Inferior parietal cortex (tissue), 1 donor: ENCODE results near the gene F3.
"Not testable (repeated sequence)": the region's sequence is repeated elsewhere in the genome, so short reads cannot be mapped to it uniquely, and the experiment has no call there.

Source experiments
- DNase-seq: peaks from one replicate; pipeline ENCODE4 v3.0.0-alpha.2; 2016; ENCODE audit errors: extremely low spot score

Gene F3

DNA sequence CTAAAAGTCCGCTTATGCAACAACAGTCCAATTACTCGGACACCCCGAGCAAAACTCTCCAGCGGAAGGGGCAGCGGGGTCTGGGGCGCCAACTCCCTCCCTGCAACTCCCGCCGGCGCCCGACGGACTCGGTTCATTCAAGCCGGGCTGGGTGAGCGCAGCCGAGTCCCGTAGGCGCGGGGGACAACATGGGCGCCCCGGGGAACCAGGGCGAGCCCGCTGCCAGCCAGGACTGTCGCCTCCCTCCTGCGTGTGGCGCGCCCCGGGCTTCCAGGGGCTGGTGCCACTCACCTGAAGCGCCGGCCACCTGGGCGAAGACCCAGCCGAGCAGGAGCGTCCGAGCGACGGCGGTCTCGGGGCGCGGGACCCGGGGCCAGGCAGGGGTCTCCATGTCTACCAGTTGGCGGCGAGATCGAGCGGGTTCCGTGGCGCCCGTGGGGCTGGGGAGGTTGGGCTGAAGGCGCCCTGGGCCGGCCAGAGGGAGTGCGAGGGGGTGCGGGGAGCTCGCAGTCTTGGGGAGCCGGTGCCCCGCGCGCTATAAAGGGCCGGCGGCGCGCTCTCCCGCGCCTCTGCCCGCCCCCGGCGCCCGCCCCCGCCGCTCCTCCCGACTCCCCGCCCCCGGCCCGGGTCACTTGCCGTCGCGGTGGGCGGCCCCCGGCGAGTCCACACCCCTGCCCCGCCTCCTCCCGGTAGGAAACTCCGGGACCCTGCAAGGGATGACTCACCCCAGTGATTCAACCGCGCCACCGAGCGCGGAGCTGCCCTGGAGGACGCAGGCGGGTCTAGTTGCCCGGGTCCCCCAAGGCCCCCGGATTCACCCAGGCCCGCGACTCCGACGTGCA is at the start of gene F3:
Gene F3, minus strand, starts transcription at position 514 of the 842 bp plus-strand sequence. Its CDS starts 123 bp downstream, at position 391.
- no peak for DNase-seq

DNA sequence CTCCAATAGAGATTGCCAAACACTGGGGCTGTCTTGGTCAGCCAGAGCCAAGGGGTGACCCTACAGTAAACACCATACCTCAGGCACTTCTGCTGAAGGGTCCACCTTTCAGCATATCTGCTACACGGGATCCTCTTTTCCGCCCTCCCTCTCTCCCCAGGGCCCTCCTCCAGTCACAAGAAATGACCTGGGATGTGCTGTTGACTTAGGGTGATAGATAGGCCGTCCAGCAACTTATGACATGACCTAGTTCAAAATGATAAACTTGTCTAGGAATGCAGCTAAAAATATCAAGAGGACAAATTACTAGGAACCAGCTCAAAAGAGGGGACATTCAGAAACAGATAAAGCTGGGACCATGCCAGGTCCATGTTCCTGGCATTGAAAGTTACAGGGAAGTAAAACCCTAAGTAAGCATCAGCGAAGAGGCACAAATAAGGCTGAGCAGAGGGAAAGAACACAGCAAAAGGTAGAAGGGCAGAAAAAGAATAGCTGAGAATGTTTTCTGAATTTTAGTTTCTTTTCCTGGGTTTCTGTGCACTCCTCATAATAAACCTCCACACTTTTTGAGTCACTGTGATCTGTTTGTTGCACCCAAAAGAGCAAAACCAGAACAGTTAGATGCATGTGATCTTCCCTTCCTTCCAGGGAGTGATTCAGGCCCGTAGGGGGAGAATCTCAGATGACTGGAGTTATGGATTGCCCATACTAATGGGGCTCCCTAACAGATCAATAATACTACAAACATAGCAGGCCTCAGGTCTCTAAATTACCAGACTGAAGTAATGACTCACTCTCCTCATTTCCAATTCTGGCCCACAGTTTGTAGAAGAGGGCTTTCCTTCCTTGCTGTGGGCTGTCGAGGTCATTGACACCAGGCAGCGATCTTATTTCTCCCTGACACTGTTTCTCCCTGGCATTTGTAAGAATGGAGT is 48.9 kb upstream of the F3 start:
- no peak for DNase-seq

DNA sequence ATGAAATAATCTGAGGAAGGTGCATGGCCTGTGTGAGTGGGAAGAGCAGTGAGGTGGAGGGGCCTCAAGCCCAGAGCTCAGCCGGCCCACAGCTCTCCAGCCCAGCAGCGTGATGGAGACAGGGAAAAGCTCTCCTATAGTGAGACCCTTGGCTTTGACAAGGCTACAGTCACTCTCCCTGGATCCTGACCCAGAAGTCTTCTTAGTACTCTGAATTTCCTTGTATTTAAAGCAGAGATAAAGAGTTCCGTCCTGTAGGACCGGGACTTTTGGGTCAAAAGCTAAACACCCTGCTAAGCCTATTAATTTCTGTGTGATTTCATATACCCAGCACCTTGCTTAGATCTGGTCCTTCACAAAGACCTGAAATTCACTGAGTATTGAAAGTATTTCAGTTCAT is 48.2 kb upstream of the F3 start:
- DNase-seq: no peak

- DNase-seq: no peak
Measured at GRCh38 chr1:94582565-94582964, 41.0 kb upstream of the F3 start.

- DNase-seq: no peak
Measured at GRCh38 chr1:94580367-94581115, 39.0 kb upstream of the F3 start.

DNA sequence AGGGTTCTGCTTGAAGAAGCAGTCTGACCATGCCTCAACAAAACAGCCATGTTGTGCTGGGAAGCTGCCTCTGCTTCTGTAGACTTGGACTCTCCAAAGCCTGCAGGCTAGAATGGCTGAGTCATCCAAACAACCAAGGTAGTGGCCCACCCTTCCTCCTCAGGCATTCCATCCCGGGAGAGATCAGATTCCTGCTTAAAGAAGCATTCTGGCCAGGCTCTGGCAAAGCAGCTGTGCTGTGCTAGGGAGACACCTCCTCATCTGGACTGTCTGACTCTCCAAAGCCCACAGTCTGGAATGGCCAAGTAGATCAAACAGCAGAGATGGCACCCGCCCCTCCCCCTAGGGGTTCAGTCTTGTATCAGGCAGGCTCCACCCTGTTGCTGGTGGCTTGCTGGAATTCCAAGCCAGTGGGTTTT is 38.3 kb upstream of the F3 start:
- no peak for DNase-seq

DNA sequence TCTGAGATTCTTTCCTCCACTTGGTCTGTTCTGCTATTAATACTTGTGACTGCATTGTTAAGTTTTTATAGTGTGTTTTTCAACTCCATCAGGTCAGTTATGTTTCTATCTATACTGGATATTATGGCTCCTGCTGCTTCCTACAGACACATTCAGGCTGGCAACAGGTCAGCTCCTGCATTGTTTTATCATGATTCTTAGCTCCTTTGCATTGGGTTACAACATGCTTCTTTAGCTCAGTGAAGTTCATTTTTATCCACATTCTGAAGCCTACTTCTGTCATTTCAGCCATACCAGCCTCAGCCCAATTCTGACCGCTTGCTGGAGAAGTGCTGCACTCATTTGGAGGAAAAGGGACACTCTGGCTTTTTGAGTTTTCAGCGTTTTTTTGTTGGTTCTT is 37.3 kb upstream of the F3 start:
- DNase-seq: no peak

GRCh38 chr1:94573917-94574316 is 32.4 kb upstream of the F3 start:
- DNase-seq: not testable (repeated sequence)

- DNase-seq: no peak
Measured at GRCh38 chr1:94572780-94573179, 31.2 kb upstream of the F3 start.

DNA sequence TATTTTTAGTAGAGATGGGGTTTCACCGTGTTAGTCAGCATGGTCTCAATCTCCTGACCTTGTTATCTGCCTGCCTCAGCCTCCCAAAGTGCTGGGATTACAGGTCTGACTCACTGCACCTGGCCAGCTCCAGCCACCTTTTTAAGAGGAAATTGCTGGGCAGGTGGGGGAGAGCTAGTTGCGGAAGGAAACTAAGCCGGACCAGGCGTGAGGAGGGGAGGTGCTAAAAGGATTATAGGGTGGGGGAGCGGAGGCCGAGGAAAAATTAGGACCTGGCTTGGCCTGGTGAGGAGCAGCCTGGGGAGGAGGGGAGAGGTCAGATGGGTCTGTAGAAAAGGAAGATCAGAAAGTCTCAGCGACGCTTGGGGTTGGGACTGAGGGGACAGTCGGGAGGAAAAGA is 29.4 kb upstream of the F3 start:
- not testable (repeated sequence) for DNase-seq

DNA sequence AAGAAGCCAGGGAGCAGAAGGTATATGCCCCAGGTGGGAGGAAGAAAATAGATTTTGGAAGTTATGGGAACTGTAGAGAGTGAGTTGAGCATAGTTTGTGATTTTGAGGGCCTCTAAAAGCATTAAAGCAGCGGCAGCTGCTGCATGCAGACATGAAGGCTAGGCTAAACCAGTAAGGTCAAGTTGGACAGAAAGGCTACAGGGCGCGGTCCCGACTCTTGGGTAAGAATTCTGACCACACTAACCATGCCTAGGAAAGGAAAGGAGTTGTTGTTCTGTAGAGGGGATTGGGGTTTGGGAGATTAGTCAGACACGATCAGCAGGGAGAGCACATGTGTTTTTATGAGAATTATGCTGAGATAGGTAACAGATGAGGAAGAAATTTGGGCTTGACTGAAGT is 27.2 kb upstream of the F3 start:
- DNase-seq: not testable (repeated sequence)

DNA sequence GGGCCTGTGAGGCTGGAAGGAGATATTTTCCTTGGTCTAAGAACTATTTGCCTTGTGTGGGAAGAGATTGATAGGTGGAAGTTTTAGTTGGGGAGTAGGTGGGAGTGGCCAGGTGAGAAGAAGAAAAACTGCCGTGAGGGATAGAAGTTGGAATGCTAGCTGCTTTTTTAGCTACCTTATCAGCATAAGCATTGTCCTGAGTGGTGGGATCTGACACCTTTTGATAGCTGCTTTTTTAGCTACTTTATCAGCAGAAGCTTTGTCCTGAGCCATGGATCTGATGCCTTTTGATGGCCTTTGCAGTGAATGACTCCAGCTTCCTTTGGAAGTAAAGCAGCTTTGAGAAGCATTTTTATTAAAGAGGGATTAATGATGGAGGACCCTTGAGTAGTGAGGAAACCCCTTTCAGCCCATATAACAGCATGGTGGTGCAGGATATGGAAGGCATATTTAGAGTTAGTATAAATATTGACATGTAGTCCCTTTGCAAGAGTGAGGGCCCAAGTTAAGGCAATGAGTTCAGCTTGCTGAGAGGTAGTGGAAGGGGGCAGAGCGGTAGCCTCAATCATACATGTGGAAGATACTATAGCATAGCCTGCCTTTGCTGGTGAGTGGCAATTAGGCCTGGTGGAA is 26.5 kb upstream of the F3 start:
- not testable (repeated sequence) for DNase-seq

- not testable (repeated sequence) for DNase-seq
Measured at GRCh38 chr1:94566436-94566835, 24.9 kb upstream of the F3 start.

GRCh38 chr1:94565901-94566300 is 24.3 kb upstream of the F3 start:
- DNase-seq: no peak

- DNase-seq: no peak
Measured at GRCh38 chr1:94562519-94563260, 21.1 kb upstream of the F3 start.

DNA sequence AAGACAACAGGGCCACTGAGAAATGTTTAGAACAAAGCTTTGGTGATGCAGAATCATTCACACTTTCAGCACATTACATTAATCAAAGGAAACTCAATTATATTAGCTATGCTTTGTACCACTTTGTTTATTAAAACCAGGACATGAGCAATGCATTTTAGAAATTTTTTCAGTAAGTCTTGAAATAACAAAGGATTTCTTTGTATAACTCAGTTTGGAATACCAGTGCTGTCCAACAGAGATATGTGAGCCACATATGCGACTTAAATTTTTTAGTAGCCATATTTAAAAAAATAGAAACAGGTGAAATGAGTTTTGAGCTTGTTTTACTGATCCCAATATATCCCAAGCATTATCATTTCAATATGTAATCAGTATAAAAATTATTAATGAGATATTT is 18.8 kb upstream of the F3 start:
- no peak for DNase-seq

DNA sequence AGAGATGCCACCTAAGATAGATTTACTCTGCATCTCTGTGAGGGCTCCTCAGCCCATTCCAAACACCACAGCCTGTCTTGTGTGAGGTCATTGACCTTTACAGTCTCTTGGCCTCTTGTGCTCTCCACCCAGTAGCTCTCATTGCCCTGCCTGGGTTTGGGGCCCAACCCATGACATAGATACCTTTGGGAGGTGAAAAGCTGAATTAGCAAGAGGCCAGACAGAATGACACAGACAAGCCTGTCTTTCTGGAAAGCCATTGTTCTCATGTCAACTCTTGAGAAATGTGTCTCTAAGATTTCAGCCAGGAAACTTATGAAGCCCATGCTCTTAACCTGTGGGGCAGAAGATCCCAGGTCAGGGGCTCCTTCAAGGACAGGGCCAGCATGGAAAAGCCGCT is 18.4 kb upstream of the F3 start:
- DNase-seq: no peak

- DNase-seq: no peak
Measured at GRCh38 chr1:94555091-94555490, 13.5 kb upstream of the F3 start.

- DNase-seq: no peak
Measured at GRCh38 chr1:94554580-94554979, 13.0 kb upstream of the F3 start.

DNA sequence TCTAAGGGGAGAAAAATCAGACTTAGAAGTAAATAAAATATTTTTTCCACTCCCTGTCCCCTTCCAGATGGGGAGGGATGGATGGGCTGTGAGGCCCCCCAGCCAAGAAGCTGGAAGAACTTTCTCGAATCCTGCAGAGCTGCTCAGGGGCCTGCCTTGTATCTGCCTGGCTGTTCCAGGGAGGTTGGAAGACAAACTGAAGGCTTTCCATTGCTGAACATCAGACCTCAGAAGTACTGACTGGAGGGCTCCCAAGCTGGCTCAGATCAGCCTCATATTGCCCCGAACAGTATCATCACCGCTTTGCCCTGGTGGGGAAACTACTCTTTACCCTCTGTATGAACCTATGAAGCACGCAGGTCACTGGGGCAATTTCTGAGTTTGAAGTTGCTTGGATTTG is 12.4 kb upstream of the F3 start:
- DNase-seq: no peak

- DNase-seq: no peak
Measured at GRCh38 chr1:94553323-94553730, 11.8 kb upstream of the F3 start.
